Astrocyte of the hippocampus (primary cell): Measurements from ENCODE around the gene LAMA5.

Experiments
- DNase-seq: peaks from one replicate; pipeline ENCODE4 v3.0.0; 2011; ENCODE audit warnings: low read depth, low spot score

The LAMA5 gene

GRCh38 chr20:62360854-62361798 is 6.0 kb downstream of the LAMA5 start:
- DNase-seq = no peak

GRCh38 chr20:62359491-62360121 is 7.5 kb downstream of the LAMA5 start:
- DNase-seq = peak; percentile 50

- DNase-seq = no peak
These were observed 8.0 kb downstream of the LAMA5 start for GRCh38 chr20:62359043-62359490.

- DNase-seq = no peak
These were observed 8.7 kb downstream of the LAMA5 start for GRCh38 chr20:62358171-62359042.

DNA sequence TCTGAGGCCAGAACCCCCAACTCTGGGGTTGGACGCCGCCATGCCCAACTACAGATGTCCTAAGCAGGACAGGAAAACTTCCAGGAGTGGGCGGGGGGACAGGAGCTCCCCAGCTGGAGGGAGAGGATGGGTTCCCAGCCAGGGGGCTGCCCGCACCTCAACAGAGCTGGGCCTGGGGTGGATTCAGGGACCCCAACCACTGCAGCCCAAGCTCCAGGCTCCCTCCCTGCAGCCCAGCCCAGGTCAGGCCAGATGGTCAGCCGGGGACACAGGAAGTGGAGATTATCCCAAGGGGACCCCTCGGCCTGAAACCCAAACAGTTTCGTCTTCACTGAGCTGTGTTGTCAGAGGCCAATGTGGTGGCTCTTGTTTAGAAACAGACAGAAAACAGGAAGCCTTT is 9.4 kb downstream of the LAMA5 start:
- no peak for DNase-seq

GRCh38 chr20:62357187-62357667 is 9.9 kb downstream of the LAMA5 start:
- DNase-seq = peak; percentile 91

- DNase-seq = no peak
These were observed 10.4 kb downstream of the LAMA5 start for GRCh38 chr20:62356589-62357186.

GRCh38 chr20:62355878-62356588 is 11.1 kb downstream of the LAMA5 start:
- peak; percentile 58 for DNase-seq

DNA sequence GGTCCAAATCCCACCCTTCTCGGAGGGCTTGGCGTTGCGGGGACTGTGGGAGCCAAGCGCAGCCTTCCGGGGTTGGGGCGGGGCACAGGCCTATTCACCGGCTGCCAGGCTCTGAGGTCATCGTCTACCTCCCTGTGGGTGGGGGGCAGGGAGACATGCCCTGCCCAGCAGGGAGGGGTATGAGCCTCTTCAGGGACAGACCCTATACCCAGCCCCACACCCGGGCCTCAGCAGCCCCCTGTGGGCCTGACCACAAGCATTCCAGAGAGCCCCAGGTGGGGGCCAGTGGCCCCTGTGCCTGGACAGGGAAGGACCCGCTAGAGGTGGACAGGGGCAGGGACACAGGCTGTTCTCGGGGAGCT is 11.6 kb downstream of the LAMA5 start:
- DNase-seq = peak; percentile 89

GRCh38 chr20:62354811-62355341 is 12.2 kb downstream of the LAMA5 start:
- DNase-seq = no peak

- no peak for DNase-seq
These were observed 12.9 kb downstream of the LAMA5 start for GRCh38 chr20:62354031-62354808.

DNA sequence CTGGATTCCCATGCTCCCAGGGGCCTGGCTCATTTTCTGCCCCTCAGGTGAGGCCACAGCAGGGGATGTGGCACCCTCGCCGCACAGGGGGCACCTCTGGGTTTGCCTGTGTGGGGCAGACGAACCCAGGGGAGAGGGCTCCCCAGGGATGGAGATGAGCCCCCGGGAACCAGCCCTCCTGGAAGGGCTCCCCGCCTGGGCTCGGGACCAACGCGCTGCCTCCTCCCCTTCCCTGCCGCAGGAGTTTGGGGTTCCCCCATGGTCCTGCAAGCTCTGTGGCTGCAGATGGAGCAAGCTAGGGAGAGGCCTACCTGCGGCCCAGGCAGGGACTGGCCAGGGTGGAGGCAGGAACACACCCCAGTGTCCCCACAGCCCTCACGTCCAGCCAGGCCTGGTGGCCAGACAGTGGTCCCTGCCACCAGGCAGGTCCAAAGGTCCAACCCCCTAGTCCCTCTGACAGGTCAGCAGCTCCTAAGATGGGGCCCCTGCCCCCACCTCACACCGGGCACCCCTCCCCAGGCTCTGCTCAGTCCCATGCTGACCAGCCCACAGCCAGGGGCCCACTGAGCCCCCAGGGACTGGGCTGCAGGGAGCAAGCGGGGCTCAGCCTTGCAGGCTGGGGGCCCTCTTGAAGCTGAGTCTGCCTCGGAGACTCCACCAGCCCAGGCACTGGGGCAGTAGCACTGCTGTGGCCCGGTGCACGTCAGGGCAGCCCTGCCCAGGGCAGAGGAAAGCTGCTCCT is 13.7 kb downstream of the LAMA5 start:
- DNase-seq = no peak

DNA sequence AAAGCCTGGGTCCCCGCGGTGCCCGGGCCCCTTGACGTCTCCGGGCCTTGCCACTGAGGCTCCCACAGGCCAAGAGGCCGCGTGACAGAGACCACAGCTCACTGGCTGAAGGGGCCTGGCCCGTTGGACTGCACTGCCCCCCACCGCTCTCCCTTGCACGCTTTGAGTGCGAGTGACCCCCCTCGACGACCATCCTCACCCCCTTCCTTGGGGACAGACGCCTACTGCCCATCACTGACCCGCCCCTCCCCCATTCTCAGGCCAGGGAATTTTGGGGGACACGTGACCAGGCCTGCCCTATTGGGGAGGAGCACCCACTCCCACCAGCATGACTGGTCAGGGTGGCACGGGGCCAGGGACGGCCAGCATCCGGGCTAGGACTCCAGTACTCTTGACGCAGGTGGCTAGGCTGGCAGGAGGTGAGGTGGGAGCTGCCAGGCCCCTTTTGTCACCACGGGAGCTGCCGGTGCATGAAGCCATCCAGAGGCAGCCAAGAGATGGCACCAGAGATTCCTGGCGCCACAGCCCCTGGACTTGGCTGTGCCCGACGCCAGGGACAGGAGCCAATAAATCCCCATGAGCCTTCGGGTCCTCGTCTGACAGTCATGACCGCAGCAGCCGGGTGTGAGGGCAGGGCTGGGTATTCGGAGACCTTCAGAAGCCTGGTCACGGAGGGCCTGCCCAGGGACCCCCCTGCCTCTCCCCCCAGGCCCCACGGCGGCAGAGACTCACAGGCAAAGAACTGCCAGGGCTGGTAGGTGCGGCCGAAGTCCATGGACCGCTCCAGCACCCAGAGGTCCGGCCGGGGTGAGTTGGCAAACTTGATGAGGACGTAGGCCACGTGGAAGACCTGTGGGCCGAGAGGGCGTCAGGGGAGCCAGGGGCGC is 14.5 kb downstream of the LAMA5 start:
- DNase-seq = peak; percentile 85

DNA sequence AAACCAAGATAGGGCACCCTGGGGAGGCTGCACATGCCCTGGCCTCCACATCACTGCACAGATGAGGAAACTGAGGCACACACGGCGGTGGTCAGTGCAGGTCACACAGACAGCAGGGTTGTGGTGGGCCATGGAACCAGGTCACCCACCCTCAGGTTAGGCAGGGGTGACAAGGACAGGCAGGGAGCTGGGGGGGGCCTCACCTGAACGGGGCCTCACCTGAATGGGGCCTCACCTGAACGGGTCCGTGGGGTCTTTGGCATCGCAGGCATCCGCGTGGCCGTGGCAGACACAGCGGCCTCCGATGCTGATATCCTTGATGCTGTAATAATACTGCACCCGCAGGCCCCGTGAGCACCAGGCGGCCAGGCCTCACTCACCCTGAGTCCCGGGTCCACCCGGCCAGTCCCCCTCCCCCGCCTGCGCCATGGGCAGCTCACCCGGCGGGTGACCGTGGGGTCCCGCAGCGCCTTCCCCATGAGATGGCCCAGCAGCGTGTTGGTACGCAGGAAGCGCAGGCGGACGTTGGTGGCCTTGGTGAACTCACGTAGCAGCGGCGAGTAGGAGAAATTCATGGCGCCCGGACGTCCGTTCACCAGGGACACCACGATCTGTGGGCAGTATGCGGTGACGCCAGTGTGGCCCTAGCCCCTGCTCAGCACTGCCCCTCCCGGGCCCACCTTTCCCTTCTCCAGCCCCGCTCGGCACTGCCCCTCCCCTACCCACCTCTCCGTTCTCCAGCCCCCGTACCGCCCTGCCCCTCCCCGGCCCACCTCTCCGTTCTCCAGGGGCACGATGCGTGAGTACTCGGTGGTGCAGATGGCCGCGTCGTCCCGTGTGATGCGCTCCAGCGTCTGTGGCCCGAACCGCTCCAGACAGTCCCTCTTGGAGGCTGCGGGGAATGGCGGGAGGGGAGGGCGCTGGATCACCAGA is 15.4 kb downstream of the LAMA5 start:
- DNase-seq = no peak

- DNase-seq = no peak
These were observed 16.3 kb downstream of the LAMA5 start for GRCh38 chr20:62350629-62351422.

DNA sequence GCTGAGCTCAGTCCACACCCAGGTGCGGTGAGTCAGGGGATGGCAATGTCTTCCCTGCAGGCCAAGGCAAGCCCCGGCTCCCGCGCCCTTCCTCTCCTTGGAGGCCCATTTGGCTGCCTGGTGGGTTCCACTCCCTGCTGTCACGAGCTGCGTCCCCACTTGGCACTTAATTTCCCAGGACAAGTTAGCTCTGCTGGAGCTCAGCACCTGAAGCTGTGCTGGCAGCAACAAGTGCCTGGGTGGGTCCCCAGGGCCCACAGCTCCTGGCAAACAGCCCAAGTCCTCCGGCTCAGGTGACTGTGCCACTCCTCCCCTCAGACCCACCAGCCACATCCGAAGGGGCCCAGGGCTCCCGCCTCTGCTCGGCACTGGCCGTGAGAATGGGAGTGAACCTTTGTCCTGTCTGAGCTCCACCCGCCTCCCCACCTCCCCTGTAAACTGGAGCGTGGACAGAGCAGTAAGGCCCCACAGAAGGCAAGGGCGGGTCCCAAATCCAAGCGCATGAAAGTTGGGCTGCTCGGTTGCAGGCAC is 16.9 kb downstream of the LAMA5 start:
- peak; percentile 55 for DNase-seq
